HG03064 (cell line): ENCODE measurements around the gene LIN52.

Experiments used
- ATAC-seq: cut with Tn5 transposase; IDR thresholded peaks from one replicate; pipeline ENCODE4 v1.9.1; 2021; ENCODE audit warnings: low read depth; ENCODE audit not compliant: unreplicated experiment

LIN52 gene

DNA sequence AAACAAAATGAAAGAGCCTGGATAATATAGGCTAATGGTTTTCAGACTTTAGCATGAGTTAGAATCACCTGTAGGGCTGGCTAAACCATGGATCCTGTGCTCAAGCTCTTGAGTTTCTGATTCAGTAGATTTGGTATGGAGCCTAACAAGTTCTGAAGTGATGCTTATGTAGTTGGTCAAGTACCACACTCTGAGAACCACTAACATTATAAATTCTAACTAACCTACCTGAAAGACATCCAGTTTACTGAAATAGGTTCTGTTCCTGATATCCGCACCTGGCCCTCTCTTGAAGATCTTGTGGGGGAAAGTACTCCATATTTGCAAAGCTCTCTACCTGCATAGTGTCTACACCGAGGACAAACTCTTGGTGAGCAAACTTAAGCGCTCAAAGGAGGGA is 95.1 kb downstream of the LIN52 start:
- no peak for ATAC-seq

DNA sequence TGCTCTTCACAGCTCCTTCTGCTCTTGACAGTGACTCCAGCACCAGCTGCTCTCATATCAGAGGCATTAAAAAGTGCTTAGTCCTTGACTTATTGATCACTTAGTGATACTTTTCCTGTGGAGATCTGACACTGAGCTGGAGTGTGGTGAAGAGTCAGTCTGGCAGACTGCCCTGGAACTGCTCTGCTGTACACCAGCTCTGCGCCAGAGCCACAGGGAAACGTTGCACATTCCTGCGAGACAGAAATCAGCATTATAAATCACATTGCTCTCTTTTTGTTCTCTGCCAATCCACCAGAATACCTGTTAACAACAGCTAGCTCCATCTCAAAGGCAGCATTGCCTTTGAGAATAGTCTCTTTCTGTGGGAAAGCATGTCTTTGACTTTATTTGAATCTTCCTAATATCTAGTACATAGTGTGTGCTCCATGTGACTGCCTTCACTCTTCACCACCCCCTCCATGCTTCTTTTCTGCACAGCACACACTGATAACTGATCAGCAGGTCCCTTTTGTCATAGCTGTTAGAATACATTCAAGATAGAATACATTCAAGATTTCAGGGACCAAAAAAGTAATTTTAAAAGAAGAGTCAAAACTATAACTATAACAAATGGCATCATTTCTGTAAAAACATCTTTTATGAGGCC is 106.3 kb downstream of the LIN52 start:
- no peak for ATAC-seq

DNA sequence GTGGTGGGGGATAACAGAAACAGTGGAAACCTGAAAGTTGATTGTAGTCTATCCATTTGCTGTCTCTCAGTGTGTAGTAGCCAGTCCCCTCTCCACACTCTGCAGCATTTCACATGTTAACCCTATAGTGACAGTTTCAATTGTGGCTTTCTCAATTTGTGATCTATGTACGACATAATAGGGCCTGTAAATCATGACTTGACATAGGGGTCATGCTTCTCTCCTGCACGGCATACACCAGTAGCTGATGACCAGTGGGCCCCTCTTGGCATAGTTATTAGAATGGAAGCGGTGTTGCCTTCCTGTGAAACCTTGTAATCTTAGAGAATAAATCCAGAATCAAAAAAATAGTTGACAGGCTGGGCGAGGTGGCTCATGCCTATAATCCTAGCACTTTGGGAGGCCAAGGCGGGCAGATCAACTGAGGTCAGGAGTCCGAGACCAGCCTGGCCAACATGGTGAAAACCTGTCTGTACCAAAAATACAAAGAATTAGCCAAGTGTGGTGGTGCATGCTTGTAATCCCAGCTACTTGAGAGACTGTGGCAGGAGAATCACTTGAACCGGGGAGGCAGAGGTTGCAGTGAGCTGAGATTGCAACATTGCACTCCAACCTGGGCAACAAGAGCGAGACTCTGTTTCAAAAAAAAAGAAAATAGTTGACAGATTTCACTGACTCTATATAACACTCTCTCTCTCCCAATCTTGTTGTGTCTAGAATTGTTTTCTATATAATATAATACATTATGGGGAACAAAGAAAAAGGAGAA is 109.9 kb downstream of the LIN52 start:
- no peak for ATAC-seq

DNA sequence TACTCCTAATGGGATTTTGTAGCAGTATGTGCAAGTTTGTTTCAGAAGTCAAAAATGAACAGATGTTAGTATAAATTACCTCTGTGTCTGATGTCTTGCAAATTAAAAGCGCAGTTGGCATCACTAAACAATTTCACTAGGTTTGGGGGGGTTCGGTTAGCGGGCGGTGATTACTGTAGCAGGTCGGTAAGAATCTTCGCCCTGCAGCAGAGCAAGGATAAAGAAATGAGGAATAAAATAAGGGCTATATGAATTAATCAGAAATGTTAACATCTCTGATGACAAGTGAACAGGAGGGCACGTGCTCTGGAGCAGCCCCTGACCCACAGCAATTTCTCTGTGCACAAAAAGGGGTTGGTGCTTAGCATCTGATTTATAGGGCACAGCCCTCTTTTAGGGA is 110.9 kb downstream of the LIN52 start:
- ATAC-seq = no peak

DNA sequence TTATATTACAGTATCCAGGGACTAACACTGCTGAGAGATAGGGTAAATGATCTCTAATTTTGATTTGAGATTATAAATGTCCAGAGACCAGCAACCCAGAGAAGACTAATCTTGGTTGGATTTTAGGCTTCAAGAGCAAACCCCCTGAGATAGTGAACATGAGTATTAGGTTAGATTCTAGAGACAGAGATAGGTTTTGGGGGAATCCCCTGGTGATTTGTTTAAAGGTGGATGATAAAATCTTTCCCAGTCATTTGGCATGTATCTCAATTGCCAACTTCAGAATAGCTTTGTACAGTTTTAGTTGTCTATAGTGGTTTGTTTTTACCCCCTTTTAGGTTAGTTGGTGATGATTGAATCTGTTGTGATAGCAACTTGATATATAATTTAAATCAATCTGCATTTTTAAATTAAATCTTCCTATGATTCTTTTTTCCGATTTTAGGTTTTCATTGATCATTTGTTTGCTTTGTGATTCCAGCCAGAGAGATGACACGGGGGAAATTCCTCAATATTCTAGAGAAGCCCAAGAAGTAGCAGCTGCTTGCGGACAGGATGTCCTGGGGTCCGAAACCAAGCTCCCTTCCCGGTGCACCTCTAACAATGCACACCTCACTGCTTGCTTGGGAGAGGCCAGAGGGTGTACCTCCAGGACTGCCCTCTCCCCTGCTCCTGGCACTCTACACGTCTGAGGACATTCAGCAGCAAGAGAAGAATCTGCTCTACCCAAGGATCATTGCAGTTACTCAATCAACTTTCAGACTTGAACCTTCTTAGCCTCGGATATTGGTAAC is 113.9 kb downstream of the LIN52 start:
- ATAC-seq = no peak

DNA sequence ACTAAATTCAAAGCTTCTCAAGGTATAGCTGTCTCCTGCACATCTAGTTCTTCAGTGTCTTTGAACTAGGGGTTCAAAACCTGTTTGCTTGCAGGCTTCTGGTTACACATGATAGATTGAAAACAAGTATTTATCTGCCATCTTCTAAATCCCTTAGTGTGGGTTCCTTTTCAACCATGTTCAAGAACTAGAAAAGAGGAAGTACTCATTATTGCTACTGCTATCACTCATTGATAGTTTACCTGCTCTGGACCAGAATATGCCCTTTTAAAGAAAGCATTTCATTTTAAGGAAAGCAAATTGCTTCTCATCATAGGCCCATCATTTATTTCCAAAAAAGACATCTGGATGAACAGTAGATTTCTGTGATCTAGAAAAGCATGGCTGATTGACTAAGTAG is 117.4 kb downstream of the LIN52 start:
- no peak for ATAC-seq

DNA sequence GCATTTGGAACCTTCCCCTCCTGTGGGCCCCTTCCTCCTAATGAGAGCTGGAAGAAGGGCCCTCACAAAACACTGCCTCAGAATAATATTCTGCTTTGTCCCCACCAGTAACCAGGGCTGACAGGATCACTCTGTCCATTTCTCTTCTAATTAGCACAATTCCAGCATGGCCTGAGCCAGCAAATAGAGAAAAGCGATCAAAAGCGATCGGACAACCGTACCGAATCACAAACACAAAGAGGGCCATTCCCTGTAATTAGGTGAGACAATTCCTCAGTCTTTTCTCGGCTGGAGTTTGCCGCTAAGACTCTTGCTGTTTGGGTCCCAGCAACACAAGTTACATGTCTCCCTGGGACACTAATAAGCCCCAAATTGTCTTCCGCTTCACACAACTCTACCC is 118.9 kb downstream of the LIN52 start:
- no peak for ATAC-seq

DNA sequence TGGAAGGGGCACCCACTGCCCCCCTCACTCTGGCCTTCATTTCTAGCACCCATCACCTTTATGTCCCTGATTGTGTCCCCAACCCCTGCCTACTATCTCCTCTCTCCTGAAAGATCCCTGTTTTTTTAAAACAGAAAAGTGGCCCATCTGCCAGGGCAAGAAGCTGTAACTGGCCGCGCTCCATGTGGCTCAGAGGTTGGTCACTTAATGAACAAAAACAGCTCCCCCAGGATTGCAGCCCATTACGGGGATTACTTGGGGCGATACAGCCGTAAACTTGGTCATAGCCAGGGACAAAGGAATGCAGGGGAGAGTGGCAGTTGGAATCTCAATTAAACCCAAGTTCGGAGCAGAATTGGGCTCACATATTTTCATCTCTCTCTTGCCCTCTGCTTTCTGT is 119.7 kb downstream of the LIN52 start:
- no peak for ATAC-seq

DNA sequence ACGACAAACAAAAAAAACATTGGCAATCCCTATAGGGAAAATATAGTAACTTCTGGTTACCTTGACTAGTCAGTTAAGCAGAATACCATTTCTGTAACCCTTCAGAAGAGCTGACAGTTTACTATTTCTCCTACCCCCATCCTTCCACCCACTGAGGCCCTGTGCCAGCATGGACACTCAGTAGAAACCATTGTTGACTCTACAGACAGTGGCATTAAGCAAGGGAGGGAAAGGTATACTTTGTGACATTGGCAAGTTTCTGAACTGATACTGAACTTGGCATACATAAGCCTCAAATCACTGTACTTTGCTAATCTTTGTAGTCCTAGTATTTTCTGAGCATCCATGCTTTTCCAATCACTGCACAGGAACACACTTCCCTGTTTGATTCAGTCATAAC is 121.1 kb downstream of the LIN52 start:
- no peak for ATAC-seq

DNA sequence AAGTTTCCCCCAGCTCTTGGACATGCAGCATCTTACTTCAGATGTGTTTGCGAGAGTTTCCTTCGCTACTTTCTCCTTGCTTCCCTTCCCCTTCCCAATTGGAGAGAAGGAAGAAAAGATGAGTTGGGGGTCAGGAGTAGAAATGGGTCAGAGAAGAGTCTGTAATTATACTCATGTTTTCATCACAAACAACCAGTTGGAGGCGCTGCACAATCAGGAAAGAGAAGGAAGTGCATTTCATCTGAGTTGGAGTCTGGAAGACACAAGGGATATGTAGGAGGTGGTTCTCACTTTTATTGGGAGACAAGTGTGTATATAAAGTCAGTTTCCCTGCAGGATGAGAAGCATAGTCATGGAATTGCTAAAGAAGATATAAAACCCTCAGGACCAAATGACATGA is 123.2 kb downstream of the LIN52 start:
- no peak for ATAC-seq

DNA sequence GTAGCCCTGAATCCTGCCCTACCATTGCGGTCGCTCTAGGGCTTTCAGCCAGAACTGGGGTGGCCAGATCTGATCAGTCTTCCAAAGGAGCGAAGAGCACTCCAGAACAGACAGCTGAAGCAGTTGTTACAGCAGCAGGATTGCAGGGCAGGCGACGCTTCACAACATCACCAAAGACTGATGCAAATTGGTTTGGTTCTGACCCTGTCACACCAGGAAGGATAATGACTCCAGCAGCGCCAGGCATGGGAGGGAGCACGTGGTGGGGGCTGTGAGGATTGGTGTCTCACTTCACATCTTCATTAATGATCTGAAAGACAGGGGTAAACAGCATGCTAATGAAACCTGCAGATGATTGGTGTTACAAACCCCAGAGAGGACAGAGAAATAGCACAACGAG is 123.9 kb downstream of the LIN52 start:
- no peak for ATAC-seq

DNA sequence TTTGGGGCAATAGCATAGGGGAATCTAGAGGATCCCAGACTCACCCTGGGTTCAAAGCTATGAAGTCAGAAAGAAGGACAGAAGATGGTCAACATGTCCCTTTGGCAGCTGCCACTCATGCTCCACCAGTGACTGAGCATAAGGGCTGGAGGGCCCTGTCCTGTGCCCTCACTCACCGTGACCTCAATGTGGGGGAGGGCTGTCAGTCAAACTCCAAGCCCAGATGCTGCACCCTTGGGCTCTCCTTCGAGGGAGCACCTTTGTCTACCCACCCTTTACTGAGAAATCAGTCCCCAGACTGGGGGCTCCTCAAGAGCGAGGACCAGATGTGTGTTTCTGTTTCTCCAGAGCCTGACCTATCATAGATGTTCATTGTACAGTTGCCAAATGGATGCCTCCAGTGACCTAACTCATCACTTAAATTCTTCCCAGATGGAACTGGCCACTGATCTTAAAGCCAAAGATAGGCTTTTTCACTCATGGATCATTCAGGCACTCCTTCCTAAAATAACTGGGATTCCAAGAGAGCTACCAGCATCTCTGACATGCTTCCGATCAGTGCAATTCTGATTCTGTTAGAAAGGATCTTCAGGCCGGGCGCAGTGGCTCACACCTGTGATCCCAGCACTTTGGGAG is 127.3 kb downstream of the LIN52 start:
- no peak for ATAC-seq

DNA sequence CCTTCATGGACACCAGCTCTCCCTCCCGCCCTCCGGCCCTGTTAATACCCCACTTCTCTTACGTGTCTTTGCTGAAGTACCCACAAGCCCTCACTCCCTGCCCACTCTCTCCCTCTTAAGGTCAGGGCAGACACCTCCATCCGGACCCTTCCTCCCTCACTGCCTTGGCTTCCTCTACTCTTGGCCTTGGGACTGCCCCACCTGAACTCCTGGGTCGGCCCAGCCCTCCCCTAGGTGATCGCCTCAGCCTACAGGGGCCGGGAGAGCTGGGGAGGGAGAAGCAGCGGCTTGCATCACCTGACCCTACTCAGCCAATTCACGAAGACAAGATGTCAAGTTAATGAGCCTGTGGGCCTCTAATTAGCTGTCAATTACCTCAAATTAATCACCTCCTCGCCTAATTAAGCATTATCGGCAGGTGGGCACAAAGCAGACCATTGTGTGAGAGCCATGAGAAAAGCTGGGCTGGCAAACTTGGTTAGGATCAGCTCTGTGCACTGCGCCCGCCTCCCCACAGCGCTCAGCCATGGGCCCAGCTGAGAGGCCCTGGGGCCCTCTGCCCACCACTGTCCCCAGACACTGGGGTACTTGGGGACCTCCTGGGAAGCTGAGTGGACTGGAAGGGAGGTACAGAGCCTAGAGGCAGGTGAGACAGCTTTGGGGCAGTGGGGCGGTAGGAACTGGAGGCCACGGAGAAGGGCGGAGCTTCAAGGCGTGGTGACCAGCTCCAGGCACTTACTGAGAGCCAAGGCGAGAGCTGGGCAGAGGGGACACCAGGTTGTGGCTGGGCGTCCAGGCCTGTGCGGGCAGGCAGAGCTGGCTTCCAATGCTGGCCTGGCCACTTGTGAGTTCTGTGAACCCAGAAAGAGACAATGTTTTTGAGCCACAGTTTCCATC is 129.4 kb downstream of the LIN52 start:
- ATAC-seq = no peak

DNA sequence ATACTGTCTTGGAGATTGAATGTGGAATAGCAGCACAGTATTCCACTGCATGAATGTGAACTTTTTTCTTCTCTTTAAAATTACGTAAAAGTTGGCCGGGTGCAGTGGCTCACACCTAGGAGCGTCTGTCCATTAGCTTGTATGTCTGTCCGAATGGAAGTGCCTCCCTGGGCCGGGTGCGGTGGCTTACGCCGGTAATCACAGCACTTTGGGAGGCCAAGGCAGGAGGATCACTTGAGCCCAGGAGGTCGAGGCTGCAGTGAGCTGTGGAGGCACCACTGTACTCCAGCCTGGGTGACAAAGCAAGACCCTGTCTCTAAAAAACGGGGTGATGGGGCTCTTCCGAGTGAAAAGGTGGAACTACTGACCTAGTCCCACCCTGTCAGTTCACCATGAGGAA is 131.9 kb downstream of the LIN52 start:
- ATAC-seq = no peak

DNA sequence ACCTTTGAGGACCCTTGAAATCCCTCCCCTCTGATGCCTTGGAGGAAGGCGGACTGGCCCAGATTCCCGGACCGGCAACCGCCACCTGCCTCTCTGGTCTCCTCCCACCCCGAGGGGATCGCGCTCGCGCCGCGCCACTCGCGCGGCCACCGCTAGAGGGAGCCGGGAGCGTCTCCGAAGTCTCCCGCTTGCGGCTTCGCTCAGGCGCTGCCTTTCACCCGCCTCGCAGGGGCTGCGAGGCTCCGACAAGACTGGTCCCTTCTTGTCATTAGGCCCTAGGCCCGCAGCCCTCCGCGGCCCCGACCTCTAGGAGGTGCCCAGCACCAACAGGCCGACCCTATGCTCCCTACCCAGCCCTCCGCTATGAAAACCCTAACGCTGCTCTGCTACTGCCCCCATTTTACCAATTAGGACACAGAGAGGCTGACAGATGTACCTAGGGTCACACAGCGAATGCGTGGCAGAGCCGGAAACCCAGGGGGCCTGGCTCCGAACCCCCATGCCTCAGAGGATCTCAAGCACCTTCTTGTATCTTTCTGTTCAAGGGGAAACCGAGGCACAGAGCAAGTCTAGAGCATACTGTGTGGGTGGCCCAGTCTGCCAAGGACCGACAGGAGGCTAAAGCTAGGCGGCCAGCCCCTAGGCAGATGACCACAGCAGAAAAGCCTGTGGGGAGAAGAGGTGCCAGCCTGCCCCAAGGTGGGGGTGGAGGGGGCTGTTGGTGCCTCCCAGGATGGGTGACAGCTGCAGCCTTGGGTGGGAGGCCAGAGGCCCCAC is 133.1 kb downstream of the LIN52 start:
- ATAC-seq = no peak

DNA sequence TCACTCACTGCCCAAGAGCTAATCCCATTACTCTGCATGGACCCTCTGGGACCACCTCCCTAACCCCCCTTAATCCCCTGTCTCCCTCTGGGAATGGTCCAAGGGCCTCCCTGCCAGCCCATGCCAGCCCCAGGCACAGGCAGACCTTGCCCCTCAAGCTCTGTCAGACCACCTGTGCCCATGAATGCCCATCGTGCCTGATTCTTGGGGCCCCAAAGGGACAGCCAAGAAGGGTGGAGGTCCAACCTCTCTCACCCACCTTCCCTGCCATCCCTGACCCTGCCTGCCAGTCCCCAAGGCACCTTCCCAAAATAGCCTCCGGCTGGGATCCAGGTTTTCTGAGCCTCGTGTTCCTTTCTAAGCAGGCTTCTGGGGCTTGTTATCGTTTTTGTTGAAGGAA is 133.7 kb downstream of the LIN52 start:
- ATAC-seq = no peak

DNA sequence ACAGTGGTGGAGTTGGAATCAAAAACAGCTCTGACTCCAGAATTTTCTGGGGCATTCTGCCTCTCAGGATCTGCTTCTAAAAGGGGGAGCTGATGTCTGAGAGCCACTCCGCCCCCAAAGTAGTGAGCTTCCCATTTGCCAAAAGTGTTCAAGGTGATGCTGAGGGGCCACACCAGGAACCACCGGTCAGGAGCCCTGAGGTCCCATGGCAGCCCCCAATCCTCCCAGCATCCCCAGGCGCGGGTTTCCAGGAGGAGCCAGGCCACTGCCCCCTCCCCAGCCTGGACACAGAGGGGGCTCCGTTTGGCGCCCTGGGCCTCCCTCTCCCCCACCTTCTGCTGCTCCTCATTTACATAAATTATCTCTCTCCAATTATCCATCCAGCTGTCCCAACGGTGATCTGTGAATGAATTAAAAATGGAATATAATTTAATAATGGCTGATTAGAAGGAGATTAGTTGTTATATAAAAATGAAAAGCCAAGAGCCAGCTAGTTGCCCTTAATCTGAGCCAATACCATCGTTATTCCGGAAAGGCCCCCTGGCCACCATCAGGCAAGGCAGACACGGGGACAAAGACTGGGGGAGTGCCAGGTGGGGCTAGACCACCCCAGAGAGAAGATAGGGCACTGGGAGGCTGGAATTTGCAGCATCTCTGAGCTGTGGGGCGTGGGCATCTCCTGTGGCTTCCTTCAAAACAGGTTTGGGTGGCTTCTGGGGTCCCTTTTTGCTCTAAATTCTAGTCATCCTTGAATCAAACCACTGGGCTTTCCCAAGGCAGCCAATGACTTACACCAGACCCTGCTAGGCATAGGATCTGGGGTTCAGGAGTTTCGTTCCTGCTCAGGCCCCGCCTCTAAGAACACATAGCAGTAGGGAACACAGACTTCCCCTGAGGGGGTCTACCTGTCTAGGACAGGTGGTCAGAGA is 134.8 kb downstream of the LIN52 start:
- ATAC-seq = no peak

DNA sequence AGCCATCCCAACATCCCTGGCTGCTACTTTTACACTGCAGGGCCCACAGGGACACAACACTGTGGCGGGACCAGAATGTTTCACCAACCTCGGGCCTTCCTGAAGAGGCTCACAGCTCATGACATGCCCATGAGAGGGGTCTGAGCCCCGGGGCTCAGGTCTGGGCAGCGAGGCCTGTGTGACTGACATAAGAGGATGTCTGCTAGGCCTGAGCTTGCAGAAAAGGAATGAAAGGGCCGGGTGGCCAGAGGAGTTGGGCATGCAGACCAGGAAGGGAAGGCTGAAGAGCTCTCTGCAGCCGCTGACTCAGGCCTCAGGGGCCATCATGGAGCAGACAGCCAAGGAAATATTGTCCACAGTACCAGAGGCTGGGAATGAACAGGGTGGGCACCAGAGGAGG is 136.2 kb downstream of the LIN52 start:
- no peak for ATAC-seq
